ENCODE results near the gene GMIP. TPM values are rescaled to one million over a fixed set of nuclear protein-coding genes. Genes with fewer than 3 reads are reported as not detected.

GMIP gene
- total and polyA plus RNA-seq, 2 of the 13 experiments (the other 11 are each of a cell fraction or from before 2014, with no cell fraction given) = 1.5 to 1.8 TPM

DNA sequence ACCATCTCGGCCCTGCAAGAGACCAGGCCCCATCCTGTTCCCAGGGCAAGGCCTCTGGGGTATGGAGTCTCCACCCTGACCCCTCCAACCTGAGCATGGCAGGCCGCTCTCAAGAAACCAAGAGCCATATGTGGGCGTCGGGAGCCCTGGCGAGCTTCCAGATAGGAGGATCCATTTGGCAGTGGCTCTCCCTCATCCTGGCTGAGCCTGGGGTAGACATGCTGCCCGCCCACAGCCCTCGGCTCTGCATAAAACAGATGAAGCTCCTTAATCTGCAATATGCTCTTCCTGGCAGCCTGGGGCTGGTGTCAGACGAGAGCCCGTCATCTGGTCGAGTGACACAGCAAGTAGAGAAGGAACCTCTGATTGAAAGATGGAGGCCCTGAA is 13.9 kb upstream of the GMIP start:
- Histone ChIP-seq H3K9ac (ENCODE audit: insufficient read depth, low read depth, low read length) (no peak overlapping the region), H4K20me1 (ENCODE audit: insufficient read depth, low read length) (peaks cover 17% of the 10 kb centered on the region), H3K9me3 (ENCODE audit: low read length) (no peaks in the 10 kb centered on the region), H3K4me1 (ENCODE audit: insufficient read depth, low read length) (peaks cover 27% of the 10 kb centered on the region), H3K27me3 (ENCODE audit: control insufficient read depth in 1 of 2, insufficient read depth in 2 of 2, low read length in 2 of 2) (no peaks in the 10 kb centered on the region), H3K4me3 (replicated peaks in 1 of 3; ENCODE audit: insufficient read depth in 1 of 3, low read depth in 2 of 3, low read length in 3 of 3) (no peak overlapping the region), H3K27ac (ENCODE audit: extremely low read length, insufficient read depth, low read length) (no peak overlapping the region), H3K4me2 (ENCODE audit: low read depth, low read length) (no peak overlapping the region), H3K36me3 (replicated peaks in 1 of 2; ENCODE audit: control insufficient read depth in 1 of 2, insufficient read depth in 2 of 2, low read length in 2 of 2) (peaks cover 55 to 73% of the 10 kb centered on the region in 2 experiments), H2AFZ (ENCODE audit: low read length) (no peak overlapping the region), H3K79me2 (ENCODE audit: insufficient read depth, low read length) (peaks cover 21% of the 10 kb centered on the region)
- DNase-seq (ENCODE audit: low spot score) (no peak), ATAC-seq (no peak), FAIRE-seq (no peak)
- no TSS peak for BruUV-seq (replicated peaks)
- intact Hi-C loops (cut with micrococcal nuclease; ENCODE audit: unreplicated experiment) (no loop called here), in situ Hi-C loops (cut with HindIII; ENCODE audit: extremely low pct_ligation_motif_present, low pct_unique_long_range_greater_than_20kb) (no loop called here)
- 93% methylated on average over 8 of the region's 10 CpGs for WGBS (ENCODE audit: low lambda C conversion rate)
- ChIA-PET CTCF (ENCODE audit: low intra/inter-chr PET ratio, low total read pairs) (no interaction called here), POLR2A (no interaction called here)
- TF ChIP-seq ZNF883 (CRISPR knock-in tag; IDR thresholded peaks at IDR 0.05; ENCODE audit: not compliant biosample characterization) = no peak
- no peak for TF ChIP-seq ARNT (IDR thresholded peaks at IDR 0.05)
- no peak for TF ChIP-seq ZNF33B (CRISPR knock-in tag; IDR thresholded peaks at IDR 0.05)

DNA sequence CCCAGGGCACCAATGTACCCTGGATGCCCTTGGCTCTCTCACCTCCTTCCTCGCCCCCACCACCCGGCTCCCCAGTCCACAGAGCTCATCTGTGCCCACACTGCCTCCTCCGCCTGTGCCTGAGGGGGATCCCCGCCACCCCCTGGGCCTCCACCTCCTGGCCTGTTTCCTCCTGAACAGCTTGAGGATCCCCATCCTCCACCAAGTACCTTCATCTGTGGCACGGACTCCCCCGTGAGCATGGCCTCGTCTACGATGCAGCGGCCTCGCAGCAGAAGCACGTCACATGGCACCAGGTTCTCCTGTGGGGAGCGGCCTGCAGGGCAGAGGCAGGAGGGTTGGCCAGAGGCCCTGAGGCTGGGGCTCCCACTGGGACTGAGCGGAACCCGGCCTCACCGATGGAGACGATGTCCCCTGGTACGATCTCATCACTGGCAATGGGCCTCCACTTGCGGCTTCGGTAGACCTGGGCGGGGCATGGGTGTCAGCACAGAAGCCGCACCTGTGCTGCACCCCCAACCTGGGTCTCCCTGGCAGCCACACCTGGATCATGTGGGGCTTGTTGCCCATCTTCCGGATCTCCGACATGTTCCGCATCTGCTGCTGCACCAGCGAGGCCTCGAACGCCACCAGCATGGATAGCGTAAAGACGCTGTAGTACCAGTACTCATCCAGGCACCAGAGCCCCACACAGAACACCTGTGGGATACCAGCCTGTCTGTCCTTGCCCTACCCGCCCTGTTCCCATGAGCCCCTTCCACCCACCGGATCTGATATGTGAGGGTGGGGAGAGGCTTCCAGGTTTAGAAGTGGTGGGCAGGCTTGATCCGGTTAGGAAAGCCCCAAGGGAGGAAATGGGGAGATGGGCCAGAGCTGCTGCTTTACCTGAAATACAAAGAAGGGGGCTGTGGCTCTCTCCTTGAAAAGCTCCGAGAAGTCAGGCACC is 13.3 kb upstream of the GMIP start:
- 96% methylated on average over 14 of the region's 33 CpGs for WGBS (ENCODE audit: low lambda C conversion rate)
- in situ Hi-C loops (cut with HindIII; ENCODE audit: extremely low pct_ligation_motif_present, low pct_unique_long_range_greater_than_20kb) = no loop called here

More for the DNA sequence above, 13.3 kb upstream of the GMIP start:
- H3K9ac ChIP-seq (ENCODE audit: insufficient read depth, low read depth, low read length) = no peak overlapping the region
- POLR2A ChIA-PET = no interaction called here
- FAIRE-seq (no peak), DNase-seq (ENCODE audit: low spot score) (no peak), ATAC-seq (no peak)
- H3K79me2 ChIP-seq (ENCODE audit: insufficient read depth, low read length) = peaks cover 14% of the 10 kb centered on the region
- H3K27me3 ChIP-seq (ENCODE audit: control insufficient read depth in 1 of 2, insufficient read depth in 2 of 2, low read length in 2 of 2) = no peaks in the 10 kb centered on the region
- intact Hi-C loops (cut with micrococcal nuclease; ENCODE audit: unreplicated experiment) = no loop called here
- peaks cover 59 to 80% of the 10 kb centered on the region in 2 experiments for H3K36me3 ChIP-seq (replicated peaks in 1 of 2; ENCODE audit: control insufficient read depth in 1 of 2, insufficient read depth in 2 of 2, low read length in 2 of 2)
- H3K9me3 ChIP-seq (ENCODE audit: low read length) = no peaks in the 10 kb centered on the region
- TF ChIP-seq, protein P1, sequence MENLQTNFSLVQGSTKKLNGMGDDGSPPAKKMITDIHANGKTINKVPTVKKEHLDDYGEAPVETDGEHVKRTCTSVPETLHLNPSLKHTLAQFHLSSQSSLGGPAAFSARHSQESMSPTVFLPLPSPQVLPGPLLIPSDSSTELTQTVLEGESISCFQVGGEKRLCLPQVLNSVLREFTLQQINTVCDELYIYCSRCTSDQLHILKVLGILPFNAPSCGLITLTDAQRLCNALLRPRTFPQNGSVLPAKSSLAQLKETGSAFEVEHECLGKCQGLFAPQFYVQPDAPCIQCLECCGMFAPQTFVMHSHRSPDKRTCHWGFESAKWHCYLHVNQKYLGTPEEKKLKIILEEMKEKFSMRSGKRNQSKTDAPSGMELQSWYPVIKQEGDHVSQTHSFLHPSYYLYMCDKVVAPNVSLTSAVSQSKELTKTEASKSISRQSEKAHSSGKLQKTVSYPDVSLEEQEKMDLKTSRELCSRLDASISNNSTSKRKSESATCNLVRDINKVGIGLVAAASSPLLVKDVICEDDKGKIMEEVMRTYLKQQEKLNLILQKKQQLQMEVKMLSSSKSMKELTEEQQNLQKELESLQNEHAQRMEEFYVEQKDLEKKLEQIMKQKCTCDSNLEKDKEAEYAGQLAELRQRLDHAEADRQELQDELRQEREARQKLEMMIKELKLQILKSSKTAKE (CRISPR knock-in tag; IDR thresholded peaks at IDR 0.05; ENCODE audit: borderline replicate concordance) = 0 out of 2 replicates have a peak, but pooled peaks have one; percentile 13
- TF ChIP-seq RBFOX2 (IDR thresholded peaks at IDR 0.05; ENCODE audit: low read depth, low read length) (peak; percentile 73), ZNF263 (CRISPR knock-in tag; IDR thresholded peaks at IDR 0.05) (no peak), AGO2 (optimal IDR thresholded peaks at IDR 0.05; ENCODE audit: low read depth, low read length) (peak; percentile 71), ZFAT (CRISPR knock-in tag; conservative IDR thresholded peaks at IDR 0.05) (no peak)
- H3K27ac ChIP-seq (ENCODE audit: extremely low read length, insufficient read depth, low read length) = no peak overlapping the region
- peaks cover 20% of the 10 kb centered on the region for H3K4me1 ChIP-seq (ENCODE audit: insufficient read depth, low read length)
- peaks cover 10% of the 10 kb centered on the region for H4K20me1 ChIP-seq (ENCODE audit: insufficient read depth, low read length)
- H3K4me3 ChIP-seq (replicated peaks in 1 of 3; ENCODE audit: insufficient read depth in 1 of 3, low read depth in 2 of 3, low read length in 3 of 3) = no peak overlapping the region
- no peak overlapping the region for H3K4me2 ChIP-seq (ENCODE audit: low read depth, low read length)
- CTCF ChIA-PET (ENCODE audit: low intra/inter-chr PET ratio, low total read pairs) = no interaction called here
- H2AFZ ChIP-seq (ENCODE audit: low read length) = no peak overlapping the region
- BruUV-seq (replicated peaks) = no TSS peak

Measured in HepG2 (cell line).